Measurements from ENCODE around the gene FCGR1A. TPM values are rescaled to one million over a fixed set of nuclear protein-coding genes. Genes with fewer than 3 reads are reported as not detected.
"Not testable (repeated sequence)": the region's sequence is repeated elsewhere in the genome, so short reads cannot be mapped to it uniquely, and the experiment has no call there.

The FCGR1A gene
- 10 to 100 TPM in 1 of 2 donors, 1 to 10 TPM in 1; 5.6 to 11.2 TPM for total RNA-seq
- long read RNA-seq, donor 1, partial matches to known transcripts: 1 of 1 reads
- long read RNA-seq, donor 1, other reads (novel, unspliced or antisense): 0 of 1 reads
- long read RNA-seq, donor 2: 0 reads

DNA sequence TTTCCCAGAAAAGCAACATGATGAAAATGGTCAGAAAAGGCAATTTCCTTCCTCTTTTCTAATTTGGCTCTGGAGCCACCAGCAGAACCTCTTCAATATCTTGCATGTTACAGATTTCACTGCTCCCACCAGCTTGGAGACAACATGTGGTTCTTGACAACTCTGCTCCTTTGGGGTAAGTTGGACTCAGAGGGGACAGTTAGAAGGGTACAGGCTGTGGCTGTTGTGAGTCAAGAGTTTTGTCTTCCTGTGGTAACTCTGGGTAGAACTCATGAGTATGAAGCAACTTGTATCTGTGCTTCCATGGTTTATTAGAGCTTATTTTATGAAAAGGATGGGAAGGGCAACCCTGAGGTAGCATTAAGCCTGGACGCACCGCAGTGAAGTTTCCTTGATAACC is at the start of gene FCGR1A:
Gene FCGR1A, plus strand, starts transcription at position 95 of the 400 bp plus-strand sequence. Its CDS starts 50 bp downstream, at position 145.
- DNase-seq (ENCODE audit: low spot score); intact Hi-C loops (cut with DNase I): not testable (repeated sequence)

DNA sequence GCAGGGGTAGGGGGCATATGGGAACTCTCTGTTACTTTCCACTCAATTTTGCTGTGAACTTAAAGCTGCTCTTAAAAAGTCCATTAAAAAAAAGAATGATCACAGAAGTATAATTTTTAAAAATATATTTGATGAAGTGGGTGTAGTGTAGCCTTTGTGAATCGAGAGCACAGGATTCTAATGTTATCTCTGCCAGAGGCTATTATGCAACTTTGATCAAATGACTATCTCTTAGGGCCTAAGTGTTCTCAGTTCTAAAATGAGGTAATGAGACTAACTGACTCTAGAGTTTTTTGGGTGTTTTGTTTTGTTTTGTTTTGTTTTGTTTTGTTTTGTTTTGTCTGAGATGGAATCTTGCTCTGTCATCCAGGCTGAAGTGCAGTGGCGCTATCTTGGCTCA is 49.7 kb upstream of the FCGR1A start:
- DNase-seq (ENCODE audit: low spot score); intact Hi-C loops (cut with DNase I): not testable (repeated sequence)

GRCh38 chr1:149734692-149735091 is 47.8 kb upstream of the FCGR1A start:
- DNase-seq (ENCODE audit: low spot score); intact Hi-C loops (cut with DNase I): not testable (repeated sequence)

DNA sequence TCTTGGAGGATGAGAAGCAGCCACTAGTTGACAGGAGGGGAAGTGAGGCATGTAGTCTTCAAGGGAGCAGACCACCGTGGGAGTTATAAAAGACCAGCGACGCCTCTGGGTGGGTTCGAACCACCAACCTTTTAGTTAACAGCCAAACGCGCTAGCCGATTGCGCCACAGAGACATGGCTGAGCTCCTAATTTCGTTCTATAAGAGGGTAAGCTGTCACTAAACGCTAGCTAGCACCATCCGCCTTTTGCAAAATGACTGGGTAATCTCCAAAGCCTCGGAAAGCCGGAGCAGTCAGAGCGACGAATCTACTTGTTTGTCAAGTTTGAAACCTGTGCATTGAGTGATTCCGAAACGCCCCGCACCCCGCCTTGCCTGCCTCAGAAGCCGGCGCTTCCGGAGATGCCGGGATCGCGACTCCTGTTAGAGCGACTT is 42.3 kb upstream of the FCGR1A start:
- DNase-seq (ENCODE audit: low spot score); intact Hi-C loops (cut with DNase I): not testable (repeated sequence)

GRCh38 chr1:149740590-149741230 is 41.8 kb upstream of the FCGR1A start:
- DNase-seq (ENCODE audit: low spot score); intact Hi-C loops (cut with DNase I): not testable (repeated sequence)

DNA sequence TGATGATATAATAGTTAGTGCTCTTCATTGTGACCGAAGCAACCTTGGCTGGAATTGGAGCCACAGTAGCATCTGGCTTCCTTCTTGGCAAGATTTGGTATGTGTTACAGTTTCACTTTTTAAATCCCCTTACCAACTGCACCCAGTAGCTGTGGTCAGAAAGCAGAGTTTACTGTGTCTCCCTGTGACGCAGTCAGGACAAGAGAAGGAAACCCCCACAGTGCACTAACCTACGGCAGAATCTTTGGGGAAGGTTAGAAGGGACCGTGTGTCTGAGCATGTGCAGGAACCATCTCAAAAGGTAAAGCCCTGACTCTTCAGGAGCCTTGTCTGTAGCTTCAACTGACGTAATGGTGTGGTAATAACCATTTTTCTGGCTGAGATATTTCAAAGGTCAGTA is 40.6 kb upstream of the FCGR1A start:
- intact Hi-C loops (cut with DNase I); DNase-seq (ENCODE audit: low spot score): not testable (repeated sequence)

- intact Hi-C loops (cut with DNase I): not testable (repeated sequence)
- DNase-seq (ENCODE audit: low spot score): peak; percentile 74
These were observed 35.8 kb upstream of the FCGR1A start for GRCh38 chr1:149746463-149747356.

DNA sequence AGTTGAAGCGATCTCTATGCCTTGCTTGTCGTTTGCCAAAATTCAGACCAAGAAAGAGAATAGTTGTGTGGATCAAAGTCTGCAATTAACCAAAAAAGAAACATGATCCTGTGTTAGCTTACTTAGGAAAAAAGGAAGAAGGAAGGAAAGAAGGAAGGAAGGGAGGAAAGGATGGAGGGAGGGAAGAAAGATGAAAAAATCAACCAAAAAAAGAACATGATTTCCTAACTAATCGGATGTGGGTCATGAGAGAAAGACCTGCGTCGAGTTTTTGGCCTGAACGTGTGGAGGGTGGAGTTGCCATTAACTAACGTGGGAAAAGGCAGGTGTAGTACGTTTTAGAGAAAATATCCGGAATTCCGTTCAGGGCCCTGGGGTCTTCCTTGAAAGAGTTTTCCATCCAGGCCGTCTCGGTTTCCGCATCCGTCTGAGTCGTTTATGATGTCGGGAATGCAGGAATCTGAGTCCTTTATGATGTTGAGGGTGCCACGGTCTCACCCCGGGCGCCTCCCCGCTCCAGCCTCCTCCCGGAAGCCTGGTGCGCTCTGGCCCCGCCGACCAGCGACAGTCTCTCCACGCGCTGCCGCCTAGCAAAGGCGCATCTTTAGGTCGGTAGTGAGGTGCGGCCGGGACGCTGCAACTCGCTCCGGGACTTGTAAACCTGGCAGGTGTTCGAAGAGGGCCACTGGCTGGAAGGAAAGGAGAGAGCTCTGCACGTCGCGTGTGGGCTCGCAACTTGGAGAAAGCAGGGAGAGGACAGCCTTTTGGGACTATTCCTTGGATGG is 34.9 kb upstream of the FCGR1A start:
- DNase-seq (ENCODE audit: low spot score); intact Hi-C loops (cut with DNase I): not testable (repeated sequence)

DNA sequence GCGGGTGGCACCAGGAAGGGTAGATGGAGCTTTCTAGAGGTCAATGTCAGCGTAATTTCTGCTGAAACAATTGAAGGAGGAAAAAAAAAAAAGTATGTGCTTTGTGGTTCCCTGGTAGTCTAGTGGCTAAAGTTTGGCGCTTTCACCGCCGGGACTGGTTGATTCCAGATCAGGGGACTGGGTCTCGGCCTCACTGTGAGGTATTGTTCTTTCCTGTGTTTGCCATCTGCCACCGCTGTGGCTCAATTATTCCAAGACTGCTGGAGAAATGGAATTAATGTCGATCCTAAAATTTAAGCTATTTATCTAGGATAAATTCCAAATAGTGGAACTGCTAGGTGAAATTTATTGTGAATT is 34.4 kb upstream of the FCGR1A start:
- DNase-seq (ENCODE audit: low spot score): peak; percentile 74
- intact Hi-C loops (cut with DNase I): not testable (repeated sequence)

GRCh38 chr1:149750562-149750961 is 31.9 kb upstream of the FCGR1A start:
- intact Hi-C loops (cut with DNase I); DNase-seq (ENCODE audit: low spot score): not testable (repeated sequence)

DNA sequence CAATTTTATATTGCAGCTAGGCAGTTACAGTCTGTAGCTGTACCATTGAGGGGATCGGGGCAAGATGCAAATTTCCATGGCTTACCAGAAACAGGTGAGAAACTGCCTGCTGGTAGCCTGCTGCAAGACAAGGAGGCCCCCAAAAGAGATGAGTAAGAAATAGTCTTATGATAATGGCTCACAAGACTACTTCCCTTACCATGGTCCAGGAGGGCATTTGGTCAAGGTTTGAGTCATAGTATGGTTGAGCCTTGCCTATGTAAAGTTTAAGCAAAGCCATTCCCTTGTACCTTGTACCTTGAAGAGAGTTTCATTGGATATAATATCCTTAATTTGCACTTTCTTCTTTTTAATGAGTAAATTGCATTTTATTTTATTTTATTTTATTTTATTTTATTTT is 30.3 kb upstream of the FCGR1A start:
- DNase-seq (ENCODE audit: low spot score); intact Hi-C loops (cut with DNase I): not testable (repeated sequence)

GRCh38 chr1:149753466-149753865 is 29.0 kb upstream of the FCGR1A start:
- intact Hi-C loops (cut with DNase I); DNase-seq (ENCODE audit: low spot score): not testable (repeated sequence)

DNA sequence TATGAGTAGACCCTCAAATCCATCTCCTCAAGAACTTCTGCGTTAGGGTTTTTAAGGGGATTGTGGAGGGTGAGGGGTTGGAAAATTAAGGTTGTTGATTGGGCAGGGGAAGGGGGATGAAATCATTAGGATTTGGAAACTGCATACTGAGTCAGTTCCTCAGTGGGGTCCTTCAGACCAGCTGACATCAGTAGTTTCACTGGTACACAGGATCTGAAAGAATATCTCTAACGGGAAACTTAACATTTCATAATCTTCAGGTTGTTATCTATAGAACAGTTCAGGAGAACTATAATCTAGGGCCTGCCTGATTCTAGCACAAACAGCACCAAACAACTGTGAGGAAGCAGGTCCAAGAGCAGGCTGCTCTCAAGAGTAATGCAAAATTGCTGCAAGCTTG is 27.2 kb upstream of the FCGR1A start:
- intact Hi-C loops (cut with DNase I); DNase-seq (ENCODE audit: low spot score): not testable (repeated sequence)

GRCh38 chr1:149762294-149762693 is 20.2 kb upstream of the FCGR1A start:
- DNase-seq (ENCODE audit: low spot score); intact Hi-C loops (cut with DNase I): not testable (repeated sequence)

DNA sequence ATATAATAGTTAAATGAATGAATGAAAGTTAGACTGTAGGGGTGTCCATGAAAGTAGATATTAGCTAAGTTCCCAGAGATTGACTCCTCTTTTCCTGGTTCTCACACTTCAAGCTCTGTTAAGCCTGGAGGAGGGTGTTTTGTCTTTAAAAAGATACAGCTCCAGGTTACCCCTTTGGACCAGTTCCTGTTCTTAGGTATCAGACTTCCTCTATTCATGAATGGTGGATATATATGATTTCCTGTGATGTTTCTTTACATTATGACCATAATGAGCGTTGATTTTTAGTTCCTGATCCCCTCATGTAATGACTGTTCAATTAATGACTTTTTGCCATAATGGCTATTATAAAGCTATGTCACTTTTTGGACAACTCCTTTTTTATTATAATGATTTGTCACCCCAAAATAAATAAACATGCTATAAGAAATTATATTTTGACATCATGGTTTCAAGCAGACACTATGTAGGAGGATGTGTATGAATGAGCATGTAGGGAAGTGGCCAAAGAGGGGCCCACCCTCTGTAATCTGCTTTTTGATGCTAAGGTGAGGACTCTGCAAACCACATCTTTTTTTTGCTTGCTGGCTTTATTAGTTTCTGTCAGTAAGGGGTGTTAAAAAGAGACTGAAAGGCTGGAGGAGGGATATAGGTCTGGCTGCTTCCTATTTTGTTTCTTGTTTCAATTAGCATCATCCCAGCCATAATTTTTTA is 18.2 kb upstream of the FCGR1A start:
- DNase-seq (ENCODE audit: low spot score): not testable (repeated sequence)

DNA sequence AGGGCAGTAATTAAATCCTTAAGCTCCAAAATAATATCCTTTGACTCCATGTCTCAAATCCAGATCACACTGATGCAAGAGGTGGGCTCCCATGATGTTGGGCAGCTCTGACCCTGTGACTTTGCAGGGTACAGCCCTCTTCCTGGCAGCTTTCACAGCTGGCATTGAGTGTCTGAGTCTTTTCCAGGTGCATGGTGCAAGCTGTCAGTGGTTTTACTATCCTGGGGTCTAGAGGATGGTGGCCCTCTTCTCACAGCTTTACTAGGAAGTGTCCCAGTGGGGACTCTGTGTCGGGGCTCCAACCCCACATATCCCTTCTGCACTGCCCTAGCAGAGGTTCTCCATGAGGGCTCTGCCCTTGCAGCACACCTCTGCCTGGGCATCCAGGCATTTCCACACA is 16.3 kb upstream of the FCGR1A start:
- intact Hi-C loops (cut with DNase I); DNase-seq (ENCODE audit: low spot score): not testable (repeated sequence)

More for the DNA sequence above, 18.2 kb upstream of the FCGR1A start:
- intact Hi-C loops (cut with DNase I): not testable (repeated sequence)

- DNase-seq (ENCODE audit: low spot score); intact Hi-C loops (cut with DNase I): not testable (repeated sequence)
These were observed 13.3 kb upstream of the FCGR1A start for GRCh38 chr1:149769216-149769615.

DNA sequence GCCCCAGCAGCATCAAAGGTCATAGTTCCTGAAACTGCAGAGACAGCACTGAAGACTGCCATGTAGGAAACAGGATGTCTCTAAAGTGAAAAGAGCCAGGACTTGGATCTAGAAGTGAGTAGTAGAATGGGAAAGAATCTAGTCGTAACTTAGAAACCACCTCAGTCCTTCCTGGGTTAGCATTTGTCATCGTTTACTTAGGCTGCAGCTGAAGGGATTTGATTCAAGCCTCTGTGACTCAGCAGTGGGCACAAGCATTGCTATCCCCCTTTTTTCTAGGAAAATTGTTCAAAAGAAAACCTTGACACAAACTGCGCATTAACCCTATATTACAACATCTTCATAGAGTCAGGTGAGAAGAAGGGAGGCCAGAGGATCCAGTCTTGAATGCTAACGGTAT is 11.8 kb upstream of the FCGR1A start:
- DNase-seq (ENCODE audit: low spot score); intact Hi-C loops (cut with DNase I): not testable (repeated sequence)
